ENCODE data around the gene HOXA6. TPM values are rescaled to one million over a fixed set of nuclear protein-coding genes. Genes with fewer than 3 reads are reported as not detected.

Gene HOXA6
- polyA plus RNA-seq, 4 donors: 25.1 to 48.3 (median 35.4) TPM

GRCh38 chr7:27112955-27113949 is 34.3 kb downstream of the HOXA6 start:
- peak in 1 of 4 donors; percentile 92 for DNase-seq (ENCODE audit: low read depth in 4 of 4, low spot score in 3 of 4)

- no peak for DNase-seq (ENCODE audit: low read depth in 4 of 4, low spot score in 3 of 4)
These were observed 35.2 kb downstream of the HOXA6 start for GRCh38 chr7:27112361-27112760.

DNA sequence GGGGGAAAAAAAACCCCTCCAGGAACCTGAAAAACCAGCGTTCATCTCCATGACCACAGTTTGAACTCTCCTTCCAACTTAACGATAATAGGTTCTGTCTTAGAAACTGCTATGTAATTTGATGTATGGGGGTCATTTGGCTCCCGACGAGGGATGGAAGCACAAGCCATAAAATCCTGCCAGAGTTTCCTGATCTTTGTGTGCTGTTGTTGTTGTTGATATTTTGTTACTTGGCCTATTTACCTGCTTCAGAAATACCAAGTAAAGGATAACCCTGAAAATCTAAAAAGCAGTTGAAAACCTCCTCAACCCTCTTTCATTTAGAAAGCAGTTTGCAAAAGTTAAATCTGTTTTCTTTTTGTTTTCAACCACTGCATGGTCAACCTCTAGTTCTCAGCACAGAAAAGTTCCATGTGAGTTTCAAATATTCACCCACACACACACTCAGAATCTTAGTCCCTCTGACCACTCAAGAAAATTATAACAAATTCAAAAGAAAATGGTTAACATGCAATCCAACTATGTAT is 35.8 kb downstream of the HOXA6 start:
- DNase-seq (ENCODE audit: low read depth in 4 of 4, low spot score in 3 of 4): no peak

GRCh38 chr7:27111042-27111750 is 36.4 kb downstream of the HOXA6 start:
- DNase-seq (ENCODE audit: low read depth in 4 of 4, low spot score in 3 of 4): no peak

GRCh38 chr7:27110186-27111031 is 37.2 kb downstream of the HOXA6 start:
- no peak for DNase-seq (ENCODE audit: low read depth in 4 of 4, low spot score in 3 of 4)

DNA sequence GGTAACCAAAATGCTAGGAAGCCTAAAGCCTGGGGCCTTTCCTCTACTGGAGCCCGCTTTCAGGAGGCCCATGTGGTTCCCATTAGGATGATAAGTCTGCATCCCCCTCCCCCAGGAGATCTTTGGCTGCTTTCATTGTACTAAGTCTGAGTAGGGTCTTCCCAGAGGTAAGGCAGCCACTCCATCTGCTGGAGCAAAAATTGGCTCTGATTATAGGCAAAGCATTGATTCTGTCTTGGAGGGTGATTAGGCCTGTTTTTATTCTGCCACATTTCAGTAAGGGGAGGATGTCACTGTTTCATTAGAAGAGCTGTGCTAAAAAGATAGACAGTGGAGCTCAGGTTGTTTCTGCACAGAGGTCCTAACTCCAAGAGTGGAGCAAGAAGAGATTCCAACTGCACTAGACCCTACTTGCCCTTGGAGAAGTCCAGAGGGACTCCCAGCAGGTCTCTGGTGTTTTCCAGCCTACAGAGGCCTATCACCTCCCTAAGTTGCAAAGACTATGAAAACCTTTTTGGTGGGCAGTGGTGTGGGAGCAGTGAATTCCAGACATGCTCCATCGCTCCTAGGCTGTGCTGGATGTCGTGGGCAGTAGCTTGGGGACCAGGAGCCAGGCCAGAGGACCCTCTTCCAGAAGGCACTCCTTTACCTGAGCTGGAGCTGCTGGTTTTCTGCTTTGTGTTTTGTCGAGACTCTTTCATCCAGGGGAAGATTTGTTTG is 37.9 kb downstream of the HOXA6 start:
- DNase-seq (ENCODE audit: low read depth in 4 of 4, low spot score in 3 of 4): no peak

- no peak for DNase-seq (ENCODE audit: low read depth in 4 of 4, low spot score in 3 of 4)
These were observed 39.0 kb downstream of the HOXA6 start for GRCh38 chr7:27108390-27109127.

- no peak for DNase-seq (ENCODE audit: low read depth in 4 of 4, low spot score in 3 of 4)
These were observed 39.9 kb downstream of the HOXA6 start for GRCh38 chr7:27107391-27108381.

- DNase-seq (ENCODE audit: low read depth in 4 of 4, low spot score in 3 of 4): no peak
These were observed 40.7 kb downstream of the HOXA6 start for GRCh38 chr7:27106901-27107240.

DNA sequence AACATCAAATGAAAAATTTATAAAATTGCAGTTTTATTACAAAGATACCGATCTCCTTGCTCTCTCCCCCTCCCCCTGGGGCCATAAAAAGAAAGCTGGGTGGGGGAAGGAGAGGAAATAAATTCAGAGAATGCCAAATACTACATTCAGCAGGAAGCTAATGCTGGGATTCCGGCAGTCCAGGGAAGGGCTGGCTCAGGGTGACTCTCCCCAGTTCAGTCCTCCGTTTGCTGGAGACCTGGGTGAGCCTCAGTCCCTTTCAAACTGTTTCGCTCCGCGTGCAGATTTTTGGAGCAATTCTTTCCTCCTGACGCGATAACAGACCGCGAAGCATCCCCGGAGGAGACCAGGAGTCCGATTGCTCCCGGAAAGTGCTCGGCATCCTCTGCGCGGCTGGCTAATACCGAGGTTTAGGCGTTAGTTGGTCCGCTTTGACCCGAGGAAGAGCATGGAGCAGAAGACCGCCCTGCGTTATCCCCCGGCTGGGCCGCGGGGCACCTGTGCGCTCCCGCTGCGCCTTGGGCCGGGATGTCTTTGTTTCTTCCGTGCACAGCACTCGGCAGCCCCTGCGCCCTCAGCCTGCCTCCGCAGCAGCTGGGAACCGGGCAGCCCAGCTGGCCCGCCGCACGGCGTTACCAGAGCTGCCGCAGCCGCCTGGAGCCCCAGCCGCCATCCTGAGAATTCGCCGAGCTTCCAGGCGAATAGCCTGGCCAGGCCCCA is 41.2 kb downstream of the HOXA6 start:
- peak in 2 of 4 donors; percentile 36 to 40 for DNase-seq (ENCODE audit: low read depth in 4 of 4, low spot score in 3 of 4)

GRCh38 chr7:27105301-27106031 is 42.1 kb downstream of the HOXA6 start:
- DNase-seq (ENCODE audit: low read depth in 4 of 4, low spot score in 3 of 4): peak in 2 of 4 donors; percentile 4 to 26

GRCh38 chr7:27104341-27105058 is 43.1 kb downstream of the HOXA6 start:
- peak; percentile 24 to 70 (median 64) for DNase-seq (ENCODE audit: low read depth in 4 of 4, low spot score in 3 of 4)

GRCh38 chr7:27103489-27104226 is 43.9 kb downstream of the HOXA6 start:
- DNase-seq (ENCODE audit: low read depth in 4 of 4, low spot score in 3 of 4): peak in 2 of 4 donors; percentile 29 to 40

- DNase-seq (ENCODE audit: low read depth in 4 of 4, low spot score in 3 of 4): peak in 3 of 4 donors; percentile 57 to 63 (median 60)
These were observed 44.8 kb downstream of the HOXA6 start, which contains the start of gene HOXA2 for GRCh38 chr7:27102581-27103442. TSS of gene HOXA2 (minus strand) at chr7:27102683. CDS start at chr7:27102500, 183 bp downstream.
